Inflammatory macrophage treated with lipopolysaccharide for 1 hour (primary cell): ENCODE data around the gene ALG12.
"Not testable (repeated sequence)": the region's sequence is repeated elsewhere in the genome, so short reads cannot be mapped to it uniquely, and the experiment has no call there.

ENCODE experiments used
- DNase-seq, 2 donors: peaks; one replicate each; pipeline ENCODE4 v3.0.0-alpha.2; 2020 to 2022

Gene ALG12

DNA sequence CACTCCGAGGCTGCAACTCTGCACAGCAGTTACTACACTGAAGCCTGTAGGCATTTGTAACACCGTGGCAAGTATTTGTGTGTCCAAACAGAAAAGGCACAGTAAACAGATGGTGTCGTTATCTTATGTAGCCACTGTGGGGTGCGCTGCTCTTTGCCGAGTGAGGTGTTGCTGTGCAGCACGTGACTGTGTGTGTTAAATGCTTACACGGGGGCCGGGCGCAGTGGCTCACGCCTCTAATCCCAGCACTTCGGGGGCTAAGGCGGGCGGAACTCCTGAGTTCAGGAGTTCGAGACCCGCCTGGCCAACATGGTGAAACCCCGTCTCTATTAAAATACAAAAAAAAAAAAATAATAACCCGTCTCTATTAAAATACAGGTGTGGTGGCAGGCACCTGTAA is 53.1 kb downstream of the ALG12 start:
- no peak for DNase-seq

DNA sequence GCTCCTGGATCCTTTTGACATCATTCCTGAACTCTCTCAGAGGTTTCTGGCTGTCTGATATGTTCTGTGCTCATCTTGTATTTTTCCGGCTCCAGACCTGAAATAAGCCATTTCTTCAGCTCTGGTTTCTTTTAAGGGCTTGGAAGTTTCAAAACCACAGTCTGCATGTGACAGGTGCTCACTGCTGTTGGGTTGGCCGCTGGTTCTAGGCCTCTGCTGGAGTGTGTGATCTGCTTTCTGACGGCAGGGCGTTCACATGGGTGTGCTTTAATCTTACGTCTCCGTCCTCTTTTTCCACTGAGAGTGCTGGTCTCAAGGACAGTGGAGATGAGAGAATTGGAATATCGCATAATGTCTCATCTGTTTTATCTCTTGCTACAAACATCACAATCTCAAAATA is 54.3 kb downstream of the ALG12 start:
- DNase-seq, result no peak

DNA sequence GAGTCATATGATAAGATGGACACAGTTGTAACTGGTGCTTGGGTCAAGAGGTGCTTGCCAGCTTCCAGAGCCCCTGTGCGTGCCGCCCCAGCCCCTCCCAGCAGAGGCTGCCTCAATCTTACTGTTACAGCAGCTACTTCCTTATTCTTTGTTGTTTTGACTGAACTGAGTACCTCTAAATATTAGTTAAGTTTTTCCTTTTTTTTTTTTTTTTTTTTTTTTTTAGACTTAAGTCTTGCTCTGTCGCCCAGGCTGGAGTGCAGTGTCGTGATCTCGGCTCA is 55.8 kb downstream of the ALG12 start:
- no peak for DNase-seq

DNA sequence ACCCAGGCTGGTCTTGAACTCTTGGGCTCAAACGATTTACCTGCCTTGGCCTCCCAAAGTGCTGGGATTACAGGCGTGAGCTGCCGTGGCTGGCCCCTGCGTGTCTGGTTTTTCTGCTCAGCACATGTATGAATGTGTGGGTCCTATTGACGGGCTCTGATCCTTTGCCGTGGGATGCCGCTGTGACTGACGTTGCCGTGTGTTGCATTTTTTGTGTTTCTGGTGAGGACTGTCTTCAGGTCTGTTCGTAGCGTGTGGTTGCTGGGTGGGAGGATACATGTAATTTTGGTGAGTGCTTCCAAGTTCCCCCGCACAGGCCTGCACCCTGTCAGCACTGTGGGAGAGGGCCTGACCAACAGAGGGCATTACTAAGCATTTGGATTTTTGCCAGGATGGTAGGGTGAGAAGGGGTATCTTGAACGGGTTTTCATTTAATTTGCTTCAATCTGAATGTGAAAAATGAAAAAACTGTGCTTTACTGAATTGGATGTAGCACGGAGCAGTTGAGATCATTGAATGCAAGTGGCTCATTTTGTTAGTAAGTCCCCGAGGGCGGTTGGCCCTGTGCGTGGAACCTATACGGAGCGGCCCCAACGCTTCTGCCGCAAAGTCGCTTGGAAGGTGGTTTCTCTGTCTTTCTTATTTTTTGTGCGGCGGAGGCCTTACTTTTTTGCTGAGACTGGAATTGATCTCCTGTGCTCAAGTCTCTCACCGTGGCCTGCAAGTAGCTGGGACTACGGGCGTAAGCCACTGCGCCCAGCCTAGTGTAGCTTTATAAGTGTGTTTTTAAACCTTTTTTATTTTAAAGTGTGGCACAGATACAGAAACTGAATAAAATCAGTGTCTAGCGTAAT is 56.4 kb downstream of the ALG12 start:
- no peak for DNase-seq

DNA sequence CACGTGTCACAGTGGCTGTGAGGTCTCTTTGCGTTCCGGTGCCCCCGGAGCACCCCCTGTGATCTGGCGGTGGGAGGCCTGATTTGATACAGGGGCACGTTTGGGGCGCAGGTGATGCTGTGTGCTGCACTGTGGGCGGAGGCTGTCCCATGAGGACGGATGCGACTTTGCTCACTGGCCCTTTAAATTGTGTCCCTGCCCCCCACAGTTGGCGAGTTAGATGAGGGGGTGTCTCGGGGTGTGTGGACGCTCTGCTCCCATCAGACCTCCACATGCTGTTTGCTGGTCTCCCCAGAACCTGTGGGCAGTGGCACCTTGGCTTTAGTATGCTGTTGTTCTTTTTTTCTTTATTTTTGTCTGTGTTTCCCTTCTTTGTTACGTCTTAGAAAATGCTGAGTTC is 59.4 kb downstream of the ALG12 start:
- no peak for DNase-seq

DNA sequence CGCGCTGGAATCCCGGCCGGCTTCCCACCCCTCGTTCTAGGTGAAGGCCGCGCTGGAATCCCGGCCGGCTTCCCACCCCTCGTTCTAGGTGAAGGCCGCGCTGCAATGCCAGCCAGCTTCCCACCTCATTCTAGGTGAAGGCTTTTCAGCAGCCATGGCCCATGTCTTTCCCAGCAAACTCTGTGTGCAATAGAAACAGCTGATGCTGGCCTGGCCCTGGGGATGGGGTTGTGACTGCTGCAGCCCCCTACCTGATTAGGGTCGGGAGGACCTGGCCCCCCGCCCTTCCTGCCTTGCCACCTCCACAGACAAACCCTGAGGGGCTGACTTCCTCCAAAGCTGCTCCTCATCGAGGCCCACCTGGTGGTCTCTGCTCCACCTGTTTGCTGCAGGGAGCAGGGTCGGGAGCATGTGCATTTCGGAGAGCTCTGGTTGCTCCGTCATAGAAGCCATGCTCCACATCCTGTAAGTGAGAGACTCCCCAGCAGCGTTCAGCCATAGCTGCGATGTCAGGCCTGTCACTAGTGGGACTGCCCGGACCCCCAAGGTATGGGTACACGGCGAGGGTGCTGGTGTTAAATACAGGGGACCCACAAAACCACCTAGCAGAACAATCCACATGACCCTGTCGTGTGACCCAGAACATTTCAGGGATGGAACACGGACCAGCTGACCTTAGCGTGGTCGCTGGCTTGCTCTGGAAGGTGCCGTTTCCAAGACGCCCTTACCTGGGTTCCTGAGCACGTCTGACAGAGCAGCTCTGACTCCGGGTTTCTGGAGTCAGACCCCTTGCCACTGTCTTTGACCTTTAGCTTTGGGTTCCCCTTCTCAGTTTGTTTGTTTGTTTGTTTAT is 61.2 kb downstream of the ALG12 start:
- no peak for DNase-seq

DNA sequence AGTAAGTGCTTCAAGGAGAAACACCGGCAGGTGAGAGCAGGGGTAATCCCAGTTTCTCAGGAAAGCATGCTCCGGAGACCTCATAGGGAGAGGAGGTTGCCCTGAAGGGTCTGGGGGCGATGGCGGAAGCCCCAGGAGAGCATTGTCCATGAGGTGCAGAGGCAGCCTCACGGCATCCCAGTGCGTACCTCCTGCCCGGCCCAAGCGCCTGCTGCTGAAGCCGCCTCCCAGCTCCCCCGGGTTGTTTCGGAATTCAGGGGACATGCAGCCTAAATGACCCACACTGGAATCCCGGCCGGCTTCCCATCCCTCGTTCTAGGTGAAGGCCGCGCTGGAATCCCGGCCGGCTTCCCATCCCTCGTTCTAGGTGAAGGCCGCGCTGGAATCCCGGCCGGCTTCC is 61.9 kb downstream of the ALG12 start:
- no peak for DNase-seq

DNA sequence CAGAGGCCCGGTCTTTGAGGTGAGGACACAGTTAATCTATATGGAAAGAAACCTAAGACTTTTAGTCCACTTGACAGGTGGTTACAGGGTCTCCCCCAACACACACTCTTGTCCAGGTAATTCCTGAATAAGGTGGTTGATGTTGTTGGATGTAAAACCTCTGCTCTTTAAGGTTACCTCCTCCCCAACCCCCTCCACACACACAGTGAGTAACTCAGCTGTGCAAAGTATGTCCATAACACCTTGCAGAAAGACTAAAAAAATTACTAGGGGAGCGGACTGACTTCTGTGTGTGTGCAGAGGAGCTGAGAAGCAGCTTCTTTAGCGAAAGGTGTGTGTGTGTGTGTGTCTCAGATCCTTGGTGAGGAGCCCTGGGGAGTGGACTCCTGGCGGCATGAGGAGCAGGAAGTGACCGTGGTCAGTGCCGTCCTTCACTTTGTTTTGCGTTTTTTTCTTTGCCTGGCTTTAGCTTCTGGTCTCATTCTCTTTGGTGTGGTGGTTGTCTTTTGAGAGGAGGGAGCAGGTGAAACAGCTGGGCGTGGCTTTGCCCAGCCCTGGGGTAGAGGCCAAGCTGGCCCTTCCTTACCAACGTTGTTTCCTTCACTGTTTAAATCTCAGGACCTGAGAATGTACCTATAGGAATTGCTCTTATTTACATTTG is 62.9 kb downstream of the ALG12 start:
- no peak for DNase-seq

DNA sequence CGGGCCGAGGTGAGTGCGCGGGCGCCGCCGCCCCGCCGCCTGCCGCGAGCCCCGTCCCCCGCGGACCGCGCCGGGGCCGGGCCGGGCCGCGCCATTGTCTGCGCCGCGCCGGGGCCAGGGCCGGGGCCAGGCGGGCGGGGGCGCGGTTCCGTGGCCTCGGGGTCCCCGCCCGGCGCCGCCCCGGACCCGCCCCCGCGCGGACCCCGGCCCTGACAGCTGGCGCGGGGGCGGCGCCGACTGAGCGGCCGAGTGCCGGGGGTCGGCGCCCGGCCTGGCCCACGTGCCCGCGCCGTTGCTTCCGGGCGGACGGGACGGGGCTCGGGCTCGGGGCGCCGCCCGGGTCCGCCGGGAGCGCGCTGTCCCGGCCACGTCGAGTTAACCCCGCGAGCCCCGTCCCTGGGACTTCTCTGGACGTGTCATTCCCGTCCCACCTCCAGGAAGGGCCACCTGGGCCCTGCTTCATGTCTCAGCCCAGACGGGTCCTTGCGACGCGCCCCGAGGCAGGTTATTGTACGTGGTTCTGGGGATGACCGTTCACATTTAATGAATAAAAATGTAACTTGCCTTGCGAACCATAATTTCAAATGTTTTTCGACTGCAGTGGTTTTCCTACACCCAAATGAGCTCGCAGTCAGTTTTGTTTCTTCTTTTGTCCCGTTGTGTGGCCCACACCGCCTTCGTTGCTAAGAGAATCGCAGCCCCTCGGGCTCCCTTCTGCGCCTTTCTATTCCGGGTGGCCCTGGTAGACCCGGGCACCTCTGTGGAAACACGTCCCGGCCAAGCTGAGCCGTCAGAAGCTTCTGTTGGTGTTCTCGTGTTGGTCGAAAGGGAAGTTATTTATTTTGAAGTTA is 64.0 kb downstream of the ALG12 start:
- peak; percentile 36 to 44 for DNase-seq

DNA sequence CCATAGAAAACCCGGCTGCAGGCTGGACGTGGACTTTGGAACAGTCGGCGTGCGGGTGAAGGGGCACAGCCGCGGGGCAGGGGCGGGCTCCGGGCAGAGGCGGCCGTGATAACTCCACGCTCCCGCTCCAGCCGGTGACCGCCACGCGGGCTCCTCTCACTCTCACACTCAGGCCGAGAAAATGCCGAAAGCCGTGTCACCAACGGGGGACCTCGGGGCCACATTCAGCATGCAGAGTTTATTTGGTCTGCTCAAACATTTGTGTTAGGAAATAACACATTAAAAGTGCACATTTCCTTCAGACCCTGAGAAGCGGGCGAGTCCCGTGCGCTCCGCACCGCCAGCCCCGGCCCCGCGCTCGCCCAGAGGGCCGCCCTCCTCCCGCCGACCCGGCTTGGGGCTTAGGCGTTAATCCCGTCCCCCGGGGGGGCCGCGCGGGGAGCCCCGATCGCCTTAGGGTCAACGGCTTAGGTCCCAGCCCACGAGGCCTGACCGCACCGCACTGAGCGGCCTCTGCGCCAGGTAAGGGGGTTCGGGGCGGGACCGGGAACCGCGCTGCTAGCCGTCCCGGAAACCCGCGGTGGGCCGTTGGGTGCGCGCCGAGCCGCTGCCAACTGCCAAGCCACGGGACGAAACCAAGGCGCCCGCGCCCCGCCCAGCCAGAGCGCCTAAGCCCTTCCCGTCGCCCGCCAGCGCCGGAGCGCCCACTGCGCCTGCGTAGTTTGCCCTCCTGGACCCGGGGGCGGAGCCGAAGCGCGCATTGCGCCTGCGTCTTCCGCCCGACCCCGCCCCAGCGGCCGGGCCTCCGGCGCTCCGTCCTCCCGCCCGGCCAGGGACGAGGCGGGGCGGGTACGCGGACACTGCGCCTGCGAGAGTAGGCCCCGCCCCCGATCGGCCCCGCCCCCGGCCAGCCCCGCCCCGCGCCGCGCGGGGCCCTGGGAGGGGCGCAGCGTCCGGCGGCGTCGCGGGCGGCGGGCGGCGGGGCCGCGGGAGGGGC is 65.0 kb downstream of the ALG12 start, which contains the start of gene ZBED4:
ZBED4 (plus strand) TSS at position 947 of the 997 bp plus-strand sequence. CDS start 29,819 bp downstream, outside the sequence.
- DNase-seq, result peak; percentile 96 to 100

DNA sequence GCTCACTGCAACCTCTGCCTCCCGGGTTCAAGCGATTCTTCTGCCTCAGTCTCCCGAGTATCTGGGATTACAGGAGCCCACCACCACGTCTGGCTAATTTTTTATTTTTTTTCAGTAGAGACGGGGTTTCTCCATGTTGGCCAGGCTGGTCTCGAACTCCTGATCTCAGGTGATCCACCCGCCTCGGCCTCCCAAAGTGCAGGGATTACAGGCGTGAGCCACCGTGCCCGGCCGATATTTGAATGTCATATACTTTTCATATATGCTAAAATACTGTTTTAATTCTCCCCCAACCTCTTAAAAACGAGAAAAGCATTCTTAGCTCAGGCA is 65.7 kb downstream of the ALG12 start:
- DNase-seq, result not testable (repeated sequence)

DNA sequence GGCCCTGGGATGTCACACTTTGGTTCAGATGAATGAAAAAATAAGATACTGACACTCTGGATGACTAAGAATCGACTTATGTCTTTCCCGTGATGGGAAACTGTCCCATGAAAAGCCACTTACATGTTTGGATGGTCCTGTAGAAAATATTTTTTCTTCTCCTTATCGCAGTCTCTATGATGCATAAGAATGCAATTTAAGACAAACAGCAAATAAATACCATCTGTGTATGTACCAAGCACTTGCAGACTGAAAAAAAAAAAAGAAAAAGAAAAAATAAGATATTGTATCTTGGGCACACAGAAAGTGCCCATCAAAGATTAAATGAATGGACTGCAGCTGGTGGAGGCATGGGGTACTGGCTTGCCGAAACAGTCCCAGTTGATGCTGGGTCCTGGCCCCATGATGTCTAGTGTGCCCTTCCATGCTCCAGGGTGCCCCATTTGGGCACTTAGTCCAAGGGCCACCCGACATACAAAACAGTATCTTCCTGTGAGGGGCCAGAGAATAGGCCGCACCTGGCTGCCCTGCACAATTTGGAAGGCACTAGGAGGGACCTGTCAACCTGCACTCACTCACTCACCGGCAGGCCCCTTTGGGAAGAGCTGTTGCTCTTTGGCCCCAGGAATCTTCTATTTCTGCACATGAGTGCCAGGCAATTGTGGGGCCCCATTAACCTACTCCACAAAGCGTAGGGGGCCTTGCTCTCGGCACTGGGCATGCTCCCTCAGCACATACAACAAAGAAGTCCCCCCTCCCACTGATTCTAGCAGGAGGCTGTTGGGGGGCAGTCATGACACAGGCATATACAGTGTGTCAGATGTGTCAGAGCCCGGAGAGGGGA is 67.1 kb downstream of the ALG12 start:
- DNase-seq, result no peak
